Subcutaneous adipose tissue (tissue), 4 donors: ENCODE data around the gene APH1A. TPM values are rescaled to one million over a fixed set of nuclear protein-coding genes. Genes with fewer than 3 reads are reported as not detected.

Source experiments
- CTCF ChIP-seq: fragments of 450-650 bp; IDR thresholded peaks from one replicate; pipeline ENCODE4 v1.5.1; 2016; ENCODE audit warnings: low read depth, mild to moderate bottlenecking, control low read depth, antibody characterized with exemption, moderate library complexity
- small RNA-seq: library from RNA; depleted of rRNA; stranded (forward); fragments of <200 nt; gene quantifications from one replicate; pipeline ENCODE3, GENCODE V24; 2016
- total RNA-seq, 4 donors: library from RNA; depleted of rRNA; stranded (reverse); fragments of >200 nt; gene quantifications; one replicate each; pipeline ENCODE4 v1.1.0, GENCODE V29; 2016

APH1A gene
- total RNA-seq, 4 donors from 2014 or later, result 58.2 to 94.0 (median 72.4) TPM

DNA sequence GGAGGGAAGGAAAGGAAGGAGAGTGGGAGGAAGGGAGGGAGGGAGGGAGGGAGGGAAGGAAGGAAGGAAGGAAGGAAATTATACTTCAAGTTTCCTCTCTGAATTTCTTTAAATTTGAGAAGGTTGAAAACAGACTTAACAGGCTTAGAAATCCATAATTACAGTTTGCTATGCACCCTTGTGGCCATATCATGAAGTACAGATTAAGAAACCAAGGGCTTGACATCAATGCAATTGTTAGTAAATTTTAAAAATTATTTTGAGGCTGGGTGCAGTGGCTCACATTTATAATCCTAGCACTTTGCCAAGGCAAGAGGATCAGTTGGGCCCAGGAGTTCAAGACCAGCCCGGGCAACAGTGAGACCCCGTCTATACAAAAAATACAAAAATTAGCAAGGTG, 47.3 kb downstream of the APH1A start:
- TF ChIP-seq CTCF, result no peak

Small RNAs within 50 kb of the gene (small RNA-seq; reads per million reads assigned to genes)
- not detected for gene RNU2-17P

Other genes starting within 250 kb of the APH1A start
- gene VPS45, start 201.2 kb downstream of the APH1A start, total RNA-seq, result 10 to 100 TPM; 28.1 to 54.6 (median 38.4) TPM
- 10 to 100 TPM; 24.8 to 60.2 (median 30.6) TPM for gene PLEKHO1, start 119.1 kb downstream of the APH1A start, total RNA-seq
- 10 to 100 TPM; 15.1 to 25.4 (median 16.1) TPM for gene ANP32E, start 32.9 kb downstream of the APH1A start, total RNA-seq
- not detected for gene CA14, start 11.2 kb downstream of the APH1A start, total RNA-seq
- 10 to 100 TPM in 1 of 4 donors, 1 to 10 TPM in 2, under 1 TPM in 1; 0.94 to 17.8 (median 6.5) TPM for gene C1orf54, start 3.8 kb upstream of the APH1A start, total RNA-seq
- gene CIART, start 13.5 kb upstream of the APH1A start, total RNA-seq, result 1 to 10 TPM in 3 of 4 donors, under 1 TPM in 1; 0.85 to 4.1 (median 3.1) TPM
- 10 to 100 TPM; 30.0 to 47.9 (median 38.2) TPM for gene MRPS21, start 24.8 kb upstream of the APH1A start, total RNA-seq
- gene PRPF3, start 52.5 kb upstream of the APH1A start, total RNA-seq, result 10 to 100 TPM; 36.2 to 83.3 (median 47.7) TPM
- 10 to 100 TPM; 17.2 to 24.9 (median 19.5) TPM for gene RPRD2, start 95.1 kb upstream of the APH1A start, total RNA-seq
- gene TARS2, start 218.4 kb upstream of the APH1A start, total RNA-seq, result 10 to 100 TPM in 3 of 4 donors, 1 to 10 TPM in 1; 8.2 to 16.7 (median 15.9) TPM
- 10 to 100 TPM; 12.1 to 53.2 (median 29.5) TPM for gene ECM1, start 239.1 kb upstream of the APH1A start, total RNA-seq
- gene FALEC, start 246.7 kb upstream of the APH1A start, total RNA-seq, result not detected